ENCODE data around the gene YPEL3. TPM values are rescaled to one million over a fixed set of nuclear protein-coding genes. Genes with fewer than 3 reads are reported as not detected.
A peak's percentile ranks its signal among the peaks of the same experiment; 100 is the strongest.

The YPEL3 gene
- total and polyA plus RNA-seq, 2 of the 8 experiments (the other 6 are each of a cell fraction or from before 2014, with no cell fraction given), result 40.3 to 53.3 TPM

DNA sequence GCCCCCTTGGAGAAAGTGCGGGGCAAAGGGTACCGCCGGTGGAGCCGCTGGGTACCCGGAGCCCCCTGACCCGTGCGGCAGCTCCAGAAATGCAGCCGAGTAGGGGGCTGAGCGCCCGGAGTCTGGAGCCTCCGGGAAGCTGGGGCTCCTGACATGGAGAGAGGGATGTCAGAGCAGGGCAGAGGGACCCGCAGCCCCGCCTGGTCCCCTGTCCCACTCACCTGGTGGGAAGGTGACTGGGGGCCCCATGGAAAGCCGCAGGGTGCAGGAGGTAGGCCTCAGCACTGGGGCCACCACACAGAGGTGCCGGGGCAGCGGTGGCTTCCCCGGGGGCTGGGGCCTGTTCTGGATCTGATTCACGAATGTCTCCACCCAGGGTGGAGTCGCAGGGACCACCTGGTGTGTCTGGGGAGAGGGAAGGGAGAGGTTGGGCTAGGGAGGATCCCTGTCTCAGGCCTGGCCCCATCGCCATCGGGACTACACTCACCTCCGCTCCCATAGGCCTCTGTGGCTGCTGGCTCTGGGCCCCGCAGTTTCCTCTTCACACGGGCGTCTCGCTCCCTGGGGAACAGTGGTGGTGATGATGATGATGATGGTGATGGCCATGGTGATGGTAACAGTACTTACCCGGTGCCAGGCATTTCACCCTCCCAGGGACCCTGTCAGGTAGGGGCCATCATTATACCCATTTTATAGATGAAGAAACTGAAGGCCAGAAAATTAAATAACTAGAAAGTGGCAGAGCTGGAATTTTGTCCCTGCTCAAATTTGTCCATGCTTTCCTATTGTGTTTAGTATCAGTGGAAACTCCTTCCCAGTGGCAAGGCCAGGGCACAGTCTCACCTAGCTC, 9.5 kb downstream of the YPEL3 start:
- peaks cover 0 to 4% (median 0%) of the 10 kb centered on the region in 4 experiments; a peak in 3 of 7 replicates for H3K4me1 ChIP-seq (replicated peaks in 1 of 4; ENCODE audit: control insufficient read depth in 3 of 4, insufficient read depth in 4 of 4, low read length in 3 of 4)

More for the DNA sequence above, 9.5 kb downstream of the YPEL3 start:
- H3K4me3 ChIP-seq (ENCODE audit: extremely low read depth in 1 of 4, insufficient read depth in 2 of 4, low read depth in 3 of 4, low read length in 4 of 4), result no peak overlapping the region
- no peak overlapping the region for H2BK12ac ChIP-seq (ENCODE audit: low read depth, low read length)
- no peaks in the 10 kb centered on the region for H3K79me2 ChIP-seq (ENCODE audit: control insufficient read depth in 1 of 2, insufficient read depth in 2 of 2, low read length in 2 of 2)
- no peak overlapping the region for H2BK15ac ChIP-seq (ENCODE audit: low read length)
- no peak overlapping the region for H3K18ac ChIP-seq (ENCODE audit: extremely low read depth, low read length)
- H2BK20ac ChIP-seq (ENCODE audit: low read length), result no peak overlapping the region
- H3K14ac ChIP-seq (ENCODE audit: insufficient read length), result no peak overlapping the region
- peaks cover 17 to 38% (median 26%) of the 10 kb centered on the region in 4 experiments for H3K36me3 ChIP-seq (ENCODE audit: control insufficient read depth in 2 of 4, insufficient read depth in 4 of 4, low read length in 3 of 4)
- no peak overlapping the region for H4K91ac ChIP-seq (replicated peaks; ENCODE audit: insufficient read length, low read length)
- H4K20me1 ChIP-seq (replicated peaks in 1 of 2; ENCODE audit: control insufficient read depth in 1 of 2, insufficient read depth in 2 of 2, low read length in 2 of 2), result peaks cover 7 to 12% of the 10 kb centered on the region in 2 experiments
- no peak overlapping the region for H3K9ac ChIP-seq (replicated peaks in 1 of 4; ENCODE audit: extremely low read depth in 1 of 4, low read depth in 3 of 4, low read length in 3 of 4)
- ChIA-PET POLR2A (ENCODE audit: partially characterized antibody) (interaction anchor here (2.6 to 14.0 kb wide), 2 partner anchors 10 to 14 kb away, joined by 6 to 353 read pairs; partner anchors contain the start of genes ALDOA and PPP4C), CTCF (ENCODE audit: partially characterized antibody) (interaction anchor here (1.2 to 7.7 kb wide), 2 partner anchors 26 to 55 kb away, joined by 3 to 90 read pairs; partner anchors contain the start of gene GDPD3)
- H3K23me2 ChIP-seq (ENCODE audit: low read depth, low read length), result peaks cover 6% of the 10 kb centered on the region; the same call in 1 of the 2 replicates
- no peak overlapping the region for H3K4me2 ChIP-seq (ENCODE audit: insufficient read depth in 1 of 2, low read depth in 2 of 2, low read length in 2 of 2)
- H3K4ac ChIP-seq (replicated peaks; ENCODE audit: insufficient read length, low read depth, low read length), result no peak overlapping the region
- H3K27me3 ChIP-seq (replicated peaks in 1 of 4; ENCODE audit: control insufficient read depth in 3 of 4, extremely low read depth in 1 of 4, insufficient read depth in 3 of 4, low read length in 3 of 4), result peaks cover 0 to 3% (median 0%) of the 10 kb centered on the region in 4 experiments; a peak in 1 of 7 replicates
- no peak overlapping the region for H3K23ac ChIP-seq (ENCODE audit: insufficient read length)
- no peaks in the 10 kb centered on the region for H3K9me3 ChIP-seq (ENCODE audit: insufficient read depth in 2 of 2, low read depth in 1 of 2, low read length in 1 of 2)
- H2AFZ ChIP-seq (ENCODE audit: low read length), result no peak overlapping the region
- WGBS, 2 experiments (ENCODE audit: extremely low coverage in 1 of 2, insufficient coverage in 1 of 2, insufficient read length in 1 of 2, insufficient replicate concordance in 2 of 2, low coverage in 1 of 2, low lambda C conversion rate in 2 of 2, missing lambda C conversion rate in 1 of 2), result 94% methylated on average over 19 of the region's 27 CpGs; no CpG with 5 or more reads in 1 of the 2 experiments
- H2BK120ac ChIP-seq (replicated peaks; ENCODE audit: low read depth, low read length), result no peak overlapping the region
- H4K5ac ChIP-seq (ENCODE audit: insufficient read length, low read depth, low read length), result no peak overlapping the region
- no peak for DNase-seq (ENCODE audit: low read depth in 1 of 2, low spot score in 2 of 2)
- FAIRE-seq, result no peak
- H3K79me1 ChIP-seq (ENCODE audit: low read depth, low read length), result no peaks in the 10 kb centered on the region; the same call in 1 of the 2 replicates
- TF ChIP-seq TAF7 (optimal IDR thresholded peaks at IDR 0.05; ENCODE audit: borderline replicate concordance, low read depth, low read length) (no peak), TAF1 (IDR thresholded peaks at IDR 0.05; ENCODE audit: low read depth, low read length) (no peak), SIX5 (IDR thresholded peaks at IDR 0.05; ENCODE audit: low read depth, low read length) (no peak), SP1 (IDR thresholded peaks at IDR 0.05; ENCODE audit: low read depth, low read length) (no peak), BRCA1 (IDR thresholded peaks at IDR 0.05; ENCODE audit: low read depth, low read length) (no peak), EP300 (IDR thresholded peaks at IDR 0.05; ENCODE audit: borderline replicate concordance in 1 of 2, low read depth in 2 of 2, low read length in 2 of 2) (no peak)
- peak overlapping the region; percentile 15; the same call in 1 of the 2 replicates for H4K8ac ChIP-seq (ENCODE audit: extremely low read depth, insufficient read depth, low read length)
- no peak overlapping the region for H3K27ac ChIP-seq (ENCODE audit: low read depth, low read length)
- no peak overlapping the region for H3K56ac ChIP-seq (replicated peaks; ENCODE audit: insufficient read length, low read depth, low read length)
- H2AK5ac ChIP-seq (ENCODE audit: low read depth, low read length), result no peak overlapping the region
- H2BK5ac ChIP-seq (ENCODE audit: low read depth, low read length), result no peak overlapping the region
